SK-N-MC (cell line): ENCODE results near the gene BICD1.

Experiments
- EZH2 ChIP-seq: fragments of 200-600 bp; sonication (generic); IDR thresholded peaks from one replicate; pipeline ENCODE4 v1.6.1; 2017; ENCODE audit warnings: antibody characterized with exemption
- FOXP2 ChIP-seq: optimal IDR thresholded peaks from 2 replicates; pipeline ENCODE3; 2011; ENCODE audit warnings: mild to moderate bottlenecking, moderate library complexity; ENCODE audit not compliant: insufficient read depth; ENCODE audit errors: extremely low read length, control extremely low read depth
- POLR2AphosphoS5 ChIP-seq: IDR thresholded peaks from 2 replicates; pipeline ENCODE4 v1.6.1; 2012; ENCODE audit warnings: mild to moderate bottlenecking, low read depth, low read length, borderline replicate concordance

- no peak for TF ChIP-seq POLR2AphosphoS5
- TF ChIP-seq EZH2, result no peak
- TF ChIP-seq FOXP2, result no peak
These were observed 44.9 kb downstream of the BICD1 start for GRCh38 chr12:32151552-32151951.
